ENCODE data around the gene PKD1. TPM values are rescaled to one million over a fixed set of nuclear protein-coding genes. Genes with fewer than 3 reads are reported as not detected.
A peak's percentile ranks its signal among the peaks of the same experiment; 100 is the strongest.
"Not testable (repeated sequence)": the region's sequence is repeated elsewhere in the genome, so short reads cannot be mapped to it uniquely, and the experiment has no call there.

PKD1 gene
- total RNA-seq, 1 donor from 2014 or later: 31.5 TPM

DNA sequence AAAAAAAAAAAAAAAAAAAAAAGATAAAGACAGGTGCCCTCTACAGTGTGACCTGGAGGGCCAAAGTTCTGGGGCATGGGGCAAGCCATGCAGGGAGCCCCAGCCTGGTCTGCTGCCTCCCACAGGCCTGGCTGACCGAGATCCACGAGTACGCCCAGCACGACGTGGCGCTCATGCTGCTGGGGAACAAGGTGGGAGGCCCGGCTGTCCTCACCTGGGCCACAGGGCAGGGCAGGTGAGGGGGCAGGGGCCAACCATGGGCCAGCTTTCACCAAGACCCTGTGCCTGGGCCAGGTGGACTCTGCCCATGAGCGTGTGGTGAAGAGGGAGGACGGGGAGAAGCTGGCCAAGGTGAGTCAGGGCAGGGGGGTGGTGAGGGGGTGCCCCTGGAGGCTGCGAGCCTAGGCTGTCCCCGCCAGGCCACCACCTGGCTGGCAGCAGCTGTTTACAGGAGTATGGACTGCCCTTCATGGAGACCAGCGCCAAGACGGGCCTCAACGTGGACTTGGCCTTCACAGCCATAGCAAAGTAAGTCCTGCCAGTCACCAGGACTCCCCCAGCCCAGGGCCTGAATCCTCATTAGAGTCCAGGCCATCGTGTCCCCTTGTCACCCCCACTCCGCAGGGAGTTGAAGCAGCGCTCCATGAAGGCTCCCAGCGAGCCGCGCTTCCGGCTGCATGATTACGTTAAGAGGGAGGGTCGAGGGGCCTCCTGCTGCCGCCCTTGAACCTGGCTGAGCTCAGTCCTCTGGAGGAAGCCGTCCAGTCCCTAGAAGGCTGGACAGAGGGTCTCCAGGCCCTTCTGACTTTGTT lies 17.2 kb upstream of the PKD1 start:
- DNase-seq (ENCODE audit: low read depth in 2 of 2): no peak

GRCh38 chr16:2151188-2152091 lies 15.7 kb upstream of the PKD1 start:
- no peak for DNase-seq (ENCODE audit: low read depth in 2 of 2)

DNA sequence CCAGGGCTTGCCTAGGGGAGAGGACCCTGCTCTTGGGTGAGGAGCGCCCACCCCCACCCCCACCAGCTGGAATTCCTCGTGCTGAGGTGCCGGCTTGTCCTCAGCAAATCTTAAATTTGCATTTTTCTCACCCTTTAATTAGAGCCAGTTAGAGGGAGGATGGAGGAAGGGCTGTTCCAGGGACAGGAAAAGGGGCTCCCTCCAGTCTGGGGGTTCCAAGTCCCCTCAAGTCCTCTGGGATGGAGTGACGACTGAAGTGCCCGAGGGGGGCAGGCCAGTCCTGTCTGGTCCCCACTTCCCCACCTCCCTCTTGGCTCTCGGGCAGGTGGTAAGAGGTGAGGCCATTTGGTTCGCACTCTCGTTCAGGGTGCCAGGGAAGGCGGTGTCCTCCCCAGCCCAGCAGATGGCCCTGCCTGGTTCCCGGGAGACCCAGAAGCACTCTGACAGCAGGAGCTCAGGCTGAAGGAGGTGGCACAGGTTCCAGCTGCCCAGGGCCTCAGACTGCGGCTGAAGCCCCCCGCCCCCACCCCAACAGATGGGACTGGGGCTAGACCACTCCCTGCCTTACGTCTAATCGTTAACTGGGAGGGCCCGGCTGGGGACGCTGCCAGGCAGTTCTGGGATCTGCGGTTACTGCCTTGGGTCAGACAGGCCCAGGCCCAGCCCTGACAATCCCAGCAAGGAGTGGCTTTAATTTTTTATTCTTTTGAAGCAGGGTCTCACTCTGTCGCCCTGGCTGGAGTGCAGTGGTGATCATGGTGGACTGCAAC lies 14.9 kb upstream of the PKD1 start:
- DNase-seq (ENCODE audit: low read depth in 2 of 2): no peak

GRCh38 chr16:2149630-2150417 lies 14.1 kb upstream of the PKD1 start:
- peak in 1 of 2 donors; percentile 4 for DNase-seq (ENCODE audit: low read depth in 2 of 2)

GRCh38 chr16:2148714-2149629 lies 13.3 kb upstream of the PKD1 start:
- peak in 1 of 2 donors; percentile 22 for DNase-seq (ENCODE audit: low read depth in 2 of 2)

DNA sequence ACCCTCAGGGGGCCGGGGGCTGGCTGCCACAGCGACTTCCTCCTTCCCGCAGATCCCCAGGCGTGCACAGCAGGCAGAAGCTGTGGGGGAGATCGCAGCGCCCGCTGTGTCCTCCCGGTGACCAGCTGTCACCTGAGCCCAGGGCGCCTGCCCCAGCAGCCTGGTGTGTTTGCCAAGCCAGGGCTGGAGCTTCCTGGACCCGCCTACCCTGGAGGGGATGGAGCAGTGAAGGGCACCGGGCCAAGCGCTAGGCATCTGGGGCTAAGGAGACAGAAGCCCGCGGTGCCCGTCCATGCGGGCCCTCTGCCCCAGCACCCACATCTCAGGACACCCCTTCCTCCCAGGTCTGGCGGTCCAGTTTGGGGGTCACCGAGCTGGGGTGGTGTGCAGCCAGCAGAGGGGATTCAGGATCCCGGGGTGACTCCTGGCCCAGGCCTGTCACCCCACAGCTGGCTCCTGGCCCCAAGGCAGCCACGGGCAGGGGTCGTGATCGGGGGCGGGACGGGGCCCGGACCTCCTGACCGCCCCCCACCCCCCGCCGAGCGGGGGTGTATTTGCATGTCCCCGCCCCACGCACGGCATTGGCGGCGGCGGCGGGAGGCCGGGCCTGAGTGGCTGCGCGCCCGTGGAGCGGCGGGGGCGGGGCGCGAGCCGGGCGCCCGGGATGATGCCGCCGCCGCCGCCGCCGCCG lies 12.4 kb upstream of the PKD1 start, which contains the start of gene RAB26:
RAB26 (plus strand) TSS at position 645 of the 691 bp plus-strand sequence. CDS start 159 bp downstream, outside the sequence.
- DNase-seq (ENCODE audit: low read depth in 2 of 2): peak; percentile 50 to 83

DNA sequence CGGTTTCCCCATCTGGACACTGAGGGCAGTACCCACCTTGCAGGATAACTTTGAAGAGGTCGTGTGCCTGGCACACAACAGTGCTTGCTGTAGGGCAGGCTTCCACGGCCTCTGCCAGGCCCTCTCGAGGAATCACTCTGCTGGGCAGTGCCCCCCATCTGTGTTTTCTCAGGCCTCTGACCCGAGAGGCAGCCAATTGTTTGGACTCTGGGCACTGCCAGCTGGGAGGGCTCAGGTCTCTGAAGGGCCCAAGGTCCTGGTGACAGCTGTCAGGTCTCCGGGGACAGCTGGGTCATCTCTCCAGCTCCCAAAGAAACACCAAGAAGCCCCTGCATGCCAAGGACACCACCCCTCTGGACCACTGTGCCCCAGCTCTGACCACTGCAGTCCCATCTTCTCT lies 11.7 kb upstream of the PKD1 start:
- DNase-seq (ENCODE audit: low read depth in 2 of 2): peak in 1 of 2 donors; percentile 0

DNA sequence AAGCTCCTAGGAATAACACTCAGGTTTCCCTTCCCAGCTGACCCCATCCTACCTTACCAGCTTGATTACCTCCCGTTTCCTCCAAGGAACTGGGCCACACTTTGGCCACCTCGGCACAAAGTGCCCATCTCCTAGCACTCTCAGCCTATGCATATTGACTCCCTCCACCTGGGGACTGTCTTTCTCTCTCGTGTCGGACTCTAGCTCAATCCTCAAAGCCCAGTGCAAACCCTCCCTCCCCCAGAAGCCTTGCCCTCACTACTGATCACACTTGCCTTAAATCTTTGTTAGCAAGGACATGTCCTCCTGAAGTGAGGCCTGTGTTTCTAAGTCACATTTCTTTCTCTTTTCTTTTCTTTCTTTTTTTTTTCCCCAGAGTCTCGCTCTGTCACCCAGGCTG lies 10.1 kb upstream of the PKD1 start:
- DNase-seq (ENCODE audit: low read depth in 2 of 2): no peak

DNA sequence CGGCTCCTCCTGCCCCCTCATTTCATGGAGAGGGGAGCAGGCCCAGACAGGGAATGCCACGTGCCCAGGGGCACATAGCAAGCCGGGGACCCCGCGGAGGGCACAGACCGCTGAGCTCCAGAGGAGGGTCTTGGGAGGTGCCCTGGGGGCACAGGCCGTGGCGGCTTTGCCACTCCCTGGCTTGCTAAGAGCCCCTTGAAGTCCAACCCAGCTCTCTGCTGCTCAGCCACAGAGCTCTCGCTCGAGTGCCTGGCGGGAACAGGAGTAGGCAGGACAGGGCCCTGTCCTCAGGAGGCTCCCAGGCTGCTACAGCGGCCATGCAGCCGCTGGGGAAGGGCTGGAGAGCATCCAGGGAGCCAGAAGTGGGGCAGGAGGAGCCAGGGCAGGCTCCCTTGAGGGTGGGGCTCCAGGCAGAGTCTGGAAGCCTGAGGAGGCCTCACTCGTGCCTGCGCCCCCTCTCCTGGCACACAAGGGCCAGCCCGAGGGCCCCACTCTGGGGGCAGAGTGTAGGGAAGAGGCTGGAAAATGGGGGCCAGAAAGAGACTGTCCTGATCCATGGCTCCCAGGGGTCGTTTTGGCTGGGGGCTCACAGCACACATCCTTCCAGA lies 8.3 kb upstream of the PKD1 start:
- peak in 1 of 2 donors; percentile 0 for DNase-seq (ENCODE audit: low read depth in 2 of 2)

- DNase-seq (ENCODE audit: low read depth in 2 of 2): peak in 1 of 2 donors; percentile 1
These were observed 7.5 kb upstream of the PKD1 start for GRCh38 chr16:2142942-2143877.

- DNase-seq (ENCODE audit: low read depth in 2 of 2): peak in 1 of 2 donors; percentile 15
These were observed 627 bp downstream of the PKD1 start for GRCh38 chr16:2135071-2135470.

GRCh38 chr16:2133797-2134196 lies 1.9 kb downstream of the PKD1 start:
- not testable (repeated sequence) for DNase-seq (ENCODE audit: low read depth in 2 of 2)

GRCh38 chr16:2129890-2130447 lies 5.7 kb downstream of the PKD1 start:
- DNase-seq (ENCODE audit: low read depth in 2 of 2): not testable (repeated sequence)

- not testable (repeated sequence) for DNase-seq (ENCODE audit: low read depth in 2 of 2)
These were observed 6.4 kb downstream of the PKD1 start for GRCh38 chr16:2129251-2129650.

GRCh38 chr16:2127630-2128280 lies 7.9 kb downstream of the PKD1 start:
- DNase-seq (ENCODE audit: low read depth in 2 of 2): peak; percentile 36 to 66

DNA sequence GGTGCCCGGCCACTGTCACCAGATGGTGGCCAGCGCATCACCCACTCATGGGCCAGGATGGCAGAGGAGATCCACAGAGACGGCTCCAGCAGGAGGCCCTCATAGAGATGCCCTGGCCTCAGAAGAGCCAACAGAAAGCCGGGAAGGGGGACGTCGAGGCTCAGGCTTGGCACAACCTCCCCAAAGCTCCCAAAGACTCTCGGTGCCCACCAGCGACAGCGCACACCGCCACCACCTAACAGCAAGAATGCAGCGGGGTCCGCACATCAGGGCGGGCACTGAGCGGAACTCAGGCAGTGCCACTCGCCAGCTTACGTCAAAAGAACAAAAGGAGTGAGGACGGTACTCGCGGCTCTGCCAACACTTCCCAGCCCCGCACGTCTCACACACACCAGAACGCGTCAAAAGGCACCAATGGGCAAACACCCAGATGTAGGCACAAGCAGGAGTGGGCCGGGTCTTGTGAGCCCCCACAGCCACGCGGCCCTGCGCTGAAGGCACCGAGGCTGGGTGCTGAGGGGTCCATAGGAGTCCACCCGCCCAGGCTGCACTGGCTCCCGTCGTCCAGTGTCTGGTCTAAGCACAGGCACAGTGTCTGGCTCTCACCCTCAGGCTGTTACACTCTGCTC lies 8.7 kb downstream of the PKD1 start:
- not testable (repeated sequence) for DNase-seq (ENCODE audit: low read depth in 2 of 2)

All from lung microvascular endothelial cell (primary cell).